Measurements from ENCODE around the gene CDKN2A.

DNA sequence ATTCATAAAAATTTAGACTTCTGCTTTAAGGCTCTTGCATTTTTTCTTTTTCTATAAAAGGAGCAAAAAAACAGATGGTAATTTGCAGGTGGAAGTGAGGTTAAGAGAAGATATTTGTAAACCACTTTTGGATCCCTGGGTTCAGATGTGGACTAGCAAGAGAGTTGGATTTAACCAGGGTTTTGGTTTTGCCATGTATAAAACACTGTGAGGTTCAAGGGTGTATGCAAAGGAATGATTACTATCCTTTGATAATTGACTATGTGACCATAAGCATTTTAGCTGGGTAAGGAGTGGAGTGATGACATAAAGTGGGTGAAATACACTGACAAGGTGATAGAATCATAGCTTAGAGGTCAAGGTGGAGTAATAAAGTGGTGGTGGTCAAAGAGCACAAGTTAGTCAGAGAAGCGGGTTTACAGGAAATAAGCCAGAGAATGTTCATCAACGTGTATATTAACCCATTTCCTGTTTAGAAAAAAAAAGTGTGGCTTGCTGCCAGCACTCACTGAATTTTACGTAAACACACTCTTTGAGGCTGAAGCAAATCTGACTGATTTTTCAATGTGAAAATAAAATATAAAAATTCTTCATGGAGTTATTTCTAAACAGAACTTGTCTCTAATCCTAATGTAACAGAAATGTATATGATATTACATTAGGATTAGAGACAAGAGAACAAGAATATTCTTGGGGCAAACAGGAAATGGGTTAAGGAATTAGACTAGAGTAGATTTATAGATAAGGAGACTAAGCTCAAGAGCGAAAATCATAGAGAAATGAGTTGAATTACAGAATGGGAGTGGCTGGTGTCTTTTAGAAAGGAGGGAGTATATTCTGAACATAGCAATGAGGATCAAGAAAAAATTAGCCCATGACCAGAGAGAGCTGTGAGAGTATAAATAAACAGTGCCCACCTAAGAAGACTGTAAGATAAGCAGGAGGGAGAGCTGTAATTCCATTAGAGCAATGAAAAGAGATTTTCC, 74.5 kb downstream of the CDKN2A start:
- no peak for TF ChIP-seq CTBP1 (IDR thresholded peaks at IDR 0.05; ENCODE audit: borderline replicate concordance)
- TF ChIP-seq FOXM1 (IDR thresholded peaks at IDR 0.05; ENCODE audit: borderline replicate concordance), result no peak
- TF ChIP-seq SP1 (IDR thresholded peaks at IDR 0.05), result no peak
- no peak for TF ChIP-seq L3MBTL2 (conservative IDR thresholded peaks at IDR 0.05)
- no peak for TF ChIP-seq NFRKB (IDR thresholded peaks at IDR 0.05)
- TF ChIP-seq TARDBP (IDR thresholded peaks at IDR 0.05), result no peak
- no peak for TF ChIP-seq FOXA1 (IDR thresholded peaks at IDR 0.05)
- no peak for TF ChIP-seq SUZ12 (IDR thresholded peaks at IDR 0.05)
- TF ChIP-seq FOXK2 (IDR thresholded peaks at IDR 0.05), result no peak
- TF ChIP-seq HDGF (IDR thresholded peaks at IDR 0.05; ENCODE audit: borderline replicate concordance), result no peak
- TF ChIP-seq ARNT (IDR thresholded peaks at IDR 0.05), result no peak
- TF ChIP-seq LEF1 (IDR thresholded peaks at IDR 0.05; ENCODE audit: borderline replicate concordance), result no peak
